Measurements from ENCODE around the gene APCDD1L.

DNA sequence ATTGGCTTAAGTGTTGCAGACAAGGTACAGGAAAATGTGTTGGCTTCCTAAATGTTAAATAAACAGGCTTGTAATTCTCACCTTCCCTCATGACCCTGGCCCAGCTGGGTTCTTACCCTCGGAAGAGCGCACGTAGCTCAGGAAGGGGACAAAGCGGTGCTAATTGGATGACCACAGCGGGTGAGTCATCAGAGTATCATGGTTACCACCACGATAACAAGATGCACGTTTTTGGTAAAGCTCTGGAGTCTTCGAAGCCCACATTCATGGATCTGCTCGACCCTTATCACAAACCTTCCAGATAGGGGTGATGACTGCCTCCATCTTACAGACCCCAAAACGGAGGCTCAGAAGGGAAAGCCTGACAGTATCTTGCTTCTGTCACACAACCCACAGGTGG is 32.8 kb downstream of the APCDD1L start:
- no peak for TF ChIP-seq CTCF (IDR thresholded peaks at IDR 0.05)
- TF ChIP-seq FOXJ3 (CRISPR knock-in tag; IDR thresholded peaks at IDR 0.05; ENCODE audit: borderline replicate concordance) = no peak
- TF ChIP-seq SP1 (CRISPR knock-in tag; conservative IDR thresholded peaks at IDR 0.05) = no peak
- TF ChIP-seq, protein P1, sequence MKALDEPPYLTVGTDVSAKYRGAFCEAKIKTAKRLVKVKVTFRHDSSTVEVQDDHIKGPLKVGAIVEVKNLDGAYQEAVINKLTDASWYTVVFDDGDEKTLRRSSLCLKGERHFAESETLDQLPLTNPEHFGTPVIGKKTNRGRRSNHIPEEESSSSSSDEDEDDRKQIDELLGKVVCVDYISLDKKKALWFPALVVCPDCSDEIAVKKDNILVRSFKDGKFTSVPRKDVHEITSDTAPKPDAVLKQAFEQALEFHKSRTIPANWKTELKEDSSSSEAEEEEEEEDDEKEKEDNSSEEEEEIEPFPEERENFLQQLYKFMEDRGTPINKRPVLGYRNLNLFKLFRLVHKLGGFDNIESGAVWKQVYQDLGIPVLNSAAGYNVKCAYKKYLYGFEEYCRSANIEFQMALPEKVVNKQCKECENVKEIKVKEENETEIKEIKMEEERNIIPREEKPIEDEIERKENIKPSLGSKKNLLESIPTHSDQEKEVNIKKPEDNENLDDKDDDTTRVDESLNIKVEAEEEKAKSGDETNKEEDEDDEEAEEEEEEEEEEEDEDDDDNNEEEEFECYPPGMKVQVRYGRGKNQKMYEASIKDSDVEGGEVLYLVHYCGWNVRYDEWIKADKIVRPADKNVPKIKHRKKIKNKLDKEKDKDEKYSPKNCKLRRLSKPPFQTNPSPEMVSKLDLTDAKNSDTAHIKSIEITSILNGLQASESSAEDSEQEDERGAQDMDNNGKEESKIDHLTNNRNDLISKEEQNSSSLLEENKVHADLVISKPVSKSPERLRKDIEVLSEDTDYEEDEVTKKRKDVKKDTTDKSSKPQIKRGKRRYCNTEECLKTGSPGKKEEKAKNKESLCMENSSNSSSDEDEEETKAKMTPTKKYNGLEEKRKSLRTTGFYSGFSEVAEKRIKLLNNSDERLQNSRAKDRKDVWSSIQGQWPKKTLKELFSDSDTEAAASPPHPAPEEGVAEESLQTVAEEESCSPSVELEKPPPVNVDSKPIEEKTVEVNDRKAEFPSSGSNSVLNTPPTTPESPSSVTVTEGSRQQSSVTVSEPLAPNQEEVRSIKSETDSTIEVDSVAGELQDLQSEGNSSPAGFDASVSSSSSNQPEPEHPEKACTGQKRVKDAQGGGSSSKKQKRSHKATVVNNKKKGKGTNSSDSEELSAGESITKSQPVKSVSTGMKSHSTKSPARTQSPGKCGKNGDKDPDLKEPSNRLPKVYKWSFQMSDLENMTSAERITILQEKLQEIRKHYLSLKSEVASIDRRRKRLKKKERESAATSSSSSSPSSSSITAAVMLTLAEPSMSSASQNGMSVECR (CRISPR knock-in tag; IDR thresholded peaks at IDR 0.05; ENCODE audit: borderline replicate concordance) = no peak
- TF ChIP-seq ELF4 (CRISPR knock-in tag; IDR thresholded peaks at IDR 0.05; ENCODE audit: low read depth) = no peak
- TF ChIP-seq, protein P2, sequence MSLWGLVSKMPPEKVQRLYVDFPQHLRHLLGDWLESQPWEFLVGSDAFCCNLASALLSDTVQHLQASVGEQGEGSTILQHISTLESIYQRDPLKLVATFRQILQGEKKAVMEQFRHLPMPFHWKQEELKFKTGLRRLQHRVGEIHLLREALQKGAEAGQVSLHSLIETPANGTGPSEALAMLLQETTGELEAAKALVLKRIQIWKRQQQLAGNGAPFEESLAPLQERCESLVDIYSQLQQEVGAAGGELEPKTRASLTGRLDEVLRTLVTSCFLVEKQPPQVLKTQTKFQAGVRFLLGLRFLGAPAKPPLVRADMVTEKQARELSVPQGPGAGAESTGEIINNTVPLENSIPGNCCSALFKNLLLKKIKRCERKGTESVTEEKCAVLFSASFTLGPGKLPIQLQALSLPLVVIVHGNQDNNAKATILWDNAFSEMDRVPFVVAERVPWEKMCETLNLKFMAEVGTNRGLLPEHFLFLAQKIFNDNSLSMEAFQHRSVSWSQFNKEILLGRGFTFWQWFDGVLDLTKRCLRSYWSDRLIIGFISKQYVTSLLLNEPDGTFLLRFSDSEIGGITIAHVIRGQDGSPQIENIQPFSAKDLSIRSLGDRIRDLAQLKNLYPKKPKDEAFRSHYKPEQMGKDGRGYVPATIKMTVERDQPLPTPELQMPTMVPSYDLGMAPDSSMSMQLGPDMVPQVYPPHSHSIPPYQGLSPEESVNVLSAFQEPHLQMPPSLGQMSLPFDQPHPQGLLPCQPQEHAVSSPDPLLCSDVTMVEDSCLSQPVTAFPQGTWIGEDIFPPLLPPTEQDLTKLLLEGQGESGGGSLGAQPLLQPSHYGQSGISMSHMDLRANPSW (CRISPR knock-in tag; conservative IDR thresholded peaks at IDR 0.05; ENCODE audit: low read depth) = no peak
- TF ChIP-seq HMGXB4 (CRISPR knock-in tag; IDR thresholded peaks at IDR 0.05) = no peak
- TF ChIP-seq, protein P3, sequence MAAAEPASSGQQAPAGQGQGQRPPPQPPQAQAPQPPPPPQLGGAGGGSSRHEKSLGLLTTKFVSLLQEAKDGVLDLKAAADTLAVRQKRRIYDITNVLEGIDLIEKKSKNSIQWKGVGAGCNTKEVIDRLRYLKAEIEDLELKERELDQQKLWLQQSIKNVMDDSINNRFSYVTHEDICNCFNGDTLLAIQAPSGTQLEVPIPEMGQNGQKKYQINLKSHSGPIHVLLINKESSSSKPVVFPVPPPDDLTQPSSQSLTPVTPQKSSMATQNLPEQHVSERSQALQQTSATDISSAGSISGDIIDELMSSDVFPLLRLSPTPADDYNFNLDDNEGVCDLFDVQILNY (CRISPR knock-in tag; IDR thresholded peaks at IDR 0.05) = no peak
- no peak for TF ChIP-seq JUN (CRISPR knock-in tag; IDR thresholded peaks at IDR 0.05)
